DND-41 (cell line): ENCODE results near the gene JARID2.

ENCODE experiments used
- ATAC-seq: fragments of 200-7000 bp; cut with Tn5 transposase; 3 replicates; pipeline ENCODE4 v1.9.1; 2021; ENCODE audit warnings: low read depth; ENCODE audit not compliant: insufficient read depth
- DNase-seq: peaks from one replicate; pipeline ENCODE4 v3.0.0-alpha.2; 2020
- H2AFZ ChIP-seq: 2 replicates; pipeline ENCODE4 v1.6.0; 2012; ENCODE audit warnings: low read depth, low read length
- H3K27ac ChIP-seq: 2 replicates; pipeline ENCODE4 v1.5.1; 2012; ENCODE audit warnings: low read length, inconsistent platforms
- H3K27me3 ChIP-seq: fragments of 200-600 bp; sonication (generic); 2 replicates; pipeline ENCODE4 v1.6.0; 2012; ENCODE audit warnings: low read length, mild to moderate bottlenecking, inconsistent platforms; ENCODE audit not compliant: insufficient read depth, poor library complexity
- H3K36me3 ChIP-seq: 2 replicates; pipeline ENCODE4 v1.5.1; 2012; ENCODE audit warnings: low read length, inconsistent platforms; ENCODE audit not compliant: insufficient read depth
- H3K4me1 ChIP-seq: 2 replicates; pipeline ENCODE4 v1.5.1; 2012; ENCODE audit warnings: mild to moderate bottlenecking, low read length; ENCODE audit not compliant: insufficient read depth
- H3K4me2 ChIP-seq: 2 replicates; pipeline ENCODE4 v1.6.0; 2012; ENCODE audit warnings: mild to moderate bottlenecking, moderate library complexity, low read length, inconsistent platforms; ENCODE audit not compliant: insufficient read depth
- H3K4me3 ChIP-seq, 2 experiments: fragments of 200-600 bp in 1 of 2; shearing (Covaris generic) in 1 of 2; 2 replicates each; pipeline ENCODE4 v1.5.1; 2012 to 2016; ENCODE audit warnings: inconsistent platforms in 2 of 2, low read length in 2 of 2, mild to moderate bottlenecking in 2 of 2, low read depth in 1 of 2, moderate library complexity in 1 of 2
- H3K79me2 ChIP-seq: 2 replicates; pipeline ENCODE4 v1.6.0; 2012; ENCODE audit warnings: low read length, inconsistent platforms; ENCODE audit not compliant: insufficient read depth
- H3K9ac ChIP-seq: 2 replicates; pipeline ENCODE4 v1.6.0; 2012; ENCODE audit warnings: low read depth, mild to moderate bottlenecking, inconsistent platforms, low read length, moderate library complexity
- H3K9me3 ChIP-seq: 2 replicates; pipeline ENCODE4 v1.5.1; 2012; ENCODE audit warnings: low read length, moderate library complexity, mild to moderate bottlenecking, inconsistent platforms; ENCODE audit not compliant: insufficient read depth, severe bottlenecking
- H4K20me1 ChIP-seq: 2 replicates; pipeline ENCODE4 v1.6.0; 2012; ENCODE audit warnings: low read length; ENCODE audit not compliant: insufficient read depth
- EZH2 ChIP-seq: IDR thresholded peaks from 3 replicates; pipeline ENCODE4 v1.6.1; 2012; ENCODE audit warnings: borderline replicate concordance, low read depth, mild to moderate bottlenecking, moderate library complexity, low read length, inconsistent platforms; ENCODE audit not compliant: severe bottlenecking
- TF ChIP-seq, protein P1 (sequence below): IDR thresholded peaks from 2 replicates; pipeline ENCODE4 v1.5.1; 2012; ENCODE audit warnings: borderline replicate concordance, low read length, moderate library complexity, mild to moderate bottlenecking; ENCODE audit not compliant: poor library complexity, severe bottlenecking; ENCODE audit errors: extremely low read depth

Gene JARID2

GRCh38 chr6:15536198-15536955 is 290.5 kb downstream of the JARID2 start:
- DNase-seq, result no peak
- peaks cover 7% of the 10 kb centered on the region; the same call in 1 of the 2 replicates for H3K79me2 ChIP-seq
- H3K27ac ChIP-seq, result no peak overlapping the region
- H3K4me1 ChIP-seq, result no peaks in the 10 kb centered on the region
- H3K36me3 ChIP-seq, result peaks cover 19% of the 10 kb centered on the region
- no peak overlapping the region for H3K4me3 ChIP-seq
- no peak overlapping the region for H3K4me2 ChIP-seq
- no peak for ATAC-seq
- H3K9me3 ChIP-seq, result no peaks in the 10 kb centered on the region
- TF ChIP-seq EZH2, result no peak
- TF ChIP-seq, protein P1, sequence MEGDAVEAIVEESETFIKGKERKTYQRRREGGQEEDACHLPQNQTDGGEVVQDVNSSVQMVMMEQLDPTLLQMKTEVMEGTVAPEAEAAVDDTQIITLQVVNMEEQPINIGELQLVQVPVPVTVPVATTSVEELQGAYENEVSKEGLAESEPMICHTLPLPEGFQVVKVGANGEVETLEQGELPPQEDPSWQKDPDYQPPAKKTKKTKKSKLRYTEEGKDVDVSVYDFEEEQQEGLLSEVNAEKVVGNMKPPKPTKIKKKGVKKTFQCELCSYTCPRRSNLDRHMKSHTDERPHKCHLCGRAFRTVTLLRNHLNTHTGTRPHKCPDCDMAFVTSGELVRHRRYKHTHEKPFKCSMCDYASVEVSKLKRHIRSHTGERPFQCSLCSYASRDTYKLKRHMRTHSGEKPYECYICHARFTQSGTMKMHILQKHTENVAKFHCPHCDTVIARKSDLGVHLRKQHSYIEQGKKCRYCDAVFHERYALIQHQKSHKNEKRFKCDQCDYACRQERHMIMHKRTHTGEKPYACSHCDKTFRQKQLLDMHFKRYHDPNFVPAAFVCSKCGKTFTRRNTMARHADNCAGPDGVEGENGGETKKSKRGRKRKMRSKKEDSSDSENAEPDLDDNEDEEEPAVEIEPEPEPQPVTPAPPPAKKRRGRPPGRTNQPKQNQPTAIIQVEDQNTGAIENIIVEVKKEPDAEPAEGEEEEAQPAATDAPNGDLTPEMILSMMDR, result no peak
- no peak overlapping the region for H2AFZ ChIP-seq
- H4K20me1 ChIP-seq, result peaks cover 11% of the 10 kb centered on the region; the same call in 1 of the 2 replicates
- H3K27me3 ChIP-seq, result no peaks in the 10 kb centered on the region
- H3K9ac ChIP-seq, result no peak overlapping the region

DNA sequence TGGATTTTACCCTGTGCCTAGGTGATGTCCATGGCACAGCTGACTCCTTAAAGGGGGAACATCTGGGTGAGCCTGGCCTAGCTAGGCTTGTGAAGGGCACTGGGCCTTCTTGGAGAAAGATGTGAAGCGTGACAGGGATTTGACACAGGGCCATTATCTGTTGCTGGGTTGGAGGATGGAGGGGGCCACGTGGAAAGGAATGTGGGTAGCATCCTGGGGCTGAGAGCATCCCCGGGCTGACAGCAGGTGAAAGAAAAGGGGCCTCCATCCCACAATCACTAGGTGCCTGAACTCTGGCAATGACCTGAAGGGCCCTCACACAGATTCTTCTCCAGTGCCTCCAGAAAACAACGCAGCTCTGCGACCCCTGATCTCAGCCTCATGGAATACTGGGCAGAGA is 292.2 kb downstream of the JARID2 start:
- Histone ChIP-seq H2AFZ (no peak overlapping the region), H3K9ac (no peak overlapping the region), H3K27me3 (no peaks in the 10 kb centered on the region), H3K36me3 (peaks cover 10% of the 10 kb centered on the region), H3K4me2 (no peak overlapping the region), H3K4me1 (no peaks in the 10 kb centered on the region), H3K4me3 (no peak overlapping the region), H4K20me1 (peaks cover 11% of the 10 kb centered on the region; the same call in 1 of the 2 replicates), H3K9me3 (no peaks in the 10 kb centered on the region), H3K79me2 (peaks cover 7% of the 10 kb centered on the region; the same call in 1 of the 2 replicates), H3K27ac (no peak overlapping the region)
- DNase-seq, result no peak
- ATAC-seq, result no peak
- no peak for TF ChIP-seq EZH2
- TF ChIP-seq, protein P1, result no peak

DNA sequence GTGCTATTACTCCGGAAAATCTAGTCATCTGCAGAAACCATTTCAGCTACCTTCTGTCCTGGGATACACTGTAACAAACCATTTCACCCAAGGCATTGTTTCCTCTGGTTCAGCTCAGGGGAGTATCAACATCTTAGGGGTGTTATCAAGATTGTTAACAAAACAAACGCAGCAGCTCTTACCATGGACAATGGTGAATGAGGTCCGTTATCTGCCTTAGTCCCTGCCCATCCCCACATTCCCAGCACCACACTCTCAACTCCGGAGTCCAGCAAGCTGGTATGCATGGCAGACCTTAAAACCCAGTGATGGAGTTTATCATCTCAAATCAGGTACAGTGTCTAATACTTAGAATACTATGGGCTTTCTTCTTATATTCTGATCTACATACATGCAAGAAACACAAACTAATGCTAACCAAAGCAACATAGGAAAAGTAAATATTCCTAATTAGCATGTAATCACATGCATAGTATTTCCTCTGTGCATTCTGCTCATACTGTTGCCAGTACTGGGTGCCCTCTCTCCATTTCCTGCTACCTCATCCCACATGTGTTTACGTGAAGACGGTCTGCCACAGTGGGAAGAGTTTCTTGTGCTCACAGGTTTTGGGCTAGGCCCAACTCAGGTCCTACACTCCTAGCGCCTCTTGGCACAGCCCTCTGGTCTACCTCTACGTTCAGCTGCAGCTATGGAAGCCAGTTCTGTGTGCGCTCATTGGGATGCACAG is 293.1 kb downstream of the JARID2 start:
- no peaks in the 10 kb centered on the region for H3K4me1 ChIP-seq
- no peak for TF ChIP-seq EZH2
- TF ChIP-seq, protein P1, result no peak
- ATAC-seq (no peak), DNase-seq (no peak)
- H3K79me2 ChIP-seq, result 0 out of 2 replicates have a peak, but pooled peaks cover 10% of the 10 kb centered on the region
- no peak overlapping the region for H3K4me2 ChIP-seq
- H2AFZ ChIP-seq, result no peak overlapping the region
- no peak overlapping the region for H3K27ac ChIP-seq
- H3K4me3 ChIP-seq, result no peak overlapping the region
- H3K9me3 ChIP-seq, result no peaks in the 10 kb centered on the region
- H4K20me1 ChIP-seq, result peaks cover 5% of the 10 kb centered on the region; the same call in 1 of the 2 replicates
- H3K36me3 ChIP-seq, result peaks cover 1% of the 10 kb centered on the region
- no peaks in the 10 kb centered on the region for H3K27me3 ChIP-seq
- H3K9ac ChIP-seq, result no peak overlapping the region
